Sigmoid colon (tissue), 7 donors: Measurements from ENCODE around the gene USP32. TPM values are rescaled to one million over a fixed set of nuclear protein-coding genes. Genes with fewer than 3 reads are reported as not detected.

Source experiments
- DNase-seq: peaks from one replicate; pipeline ENCODE4 v3.0.0-alpha.2; 2019
- H3K27ac ChIP-seq, 4 donors: fragments of 200-600 bp; sonication (generic); one replicate each; pipeline ENCODE4 v1.5.1; 2016 to 2019; ENCODE audit warnings: mild to moderate bottlenecking in 1 of 4
- H3K27me3 ChIP-seq, 3 donors: fragments of 200-600 bp; sonication (generic); one replicate each; pipeline ENCODE4 v1.5.1; 2019; ENCODE audit warnings: mild to moderate bottlenecking in 1 of 3
- H3K36me3 ChIP-seq, 4 donors: fragments of 200-600 bp; sonication (generic); one replicate each; pipeline ENCODE4 v1.5.1; 2016 to 2019
- H3K4me1 ChIP-seq, 4 donors: fragments of 200-600 bp; sonication (generic); one replicate each; pipeline ENCODE4 v1.5.1; 2017 to 2019
- H3K4me3 ChIP-seq, 4 donors: fragments of 200-600 bp; sonication (generic); one replicate each; pipeline ENCODE4 v1.5.1; 2017 to 2019; ENCODE audit warnings: mild to moderate bottlenecking in 2 of 4, moderate library complexity in 1 of 4
- H3K9me3 ChIP-seq, 4 donors: fragments of 200-600 bp in 3 of 4; sonication (generic) in 3 of 4; one replicate each; pipeline versions ENCODE4 v1.5.1 to v1.6.1; 2013 to 2019
- EP300 ChIP-seq, 4 donors: sonication (generic); formaldehyde crosslinking; IDR thresholded peaks; one replicate each; pipeline ENCODE4 v1.6.1; 2017; ENCODE audit warnings: antibody characterized with exemption in 4 of 4
- POLR2A ChIP-seq, 2 donors: fragments of 450-650 bp; IDR thresholded peaks; one replicate each; pipeline ENCODE4 v1.6.1; 2016; ENCODE audit warnings: antibody characterized with exemption in 2 of 2, mild to moderate bottlenecking in 2 of 2, moderate library complexity in 2 of 2
- POLR2AphosphoS5 ChIP-seq, 4 donors: sonication (generic); formaldehyde crosslinking; IDR thresholded peaks; one replicate each; pipeline ENCODE4 v1.6.1; 2017; ENCODE audit warnings: antibody characterized with exemption in 4 of 4
- WGBS, 2 donors: extraction: QIAGEN DNeasy Blood & Tissue Kit; methylation state at CpG; one replicate each; pipeline ENCODE4 v1.1.7; 2013; 5-methylcytosine and 5-hydroxymethylcytosine counted together
- intact Hi-C: fragments of 100-400 bp; cut with DNase I; formaldehyde crosslinking; loops from one replicate; pipeline ENCODE4 v1.15.1; 2023
- polyA plus RNA-seq, 3 donors: library from polyadenylated mRNA; stranded (reverse); fragments of 200-250 nt; gene quantifications; one replicate each; pipeline ENCODE4 v1.2.3, GENCODE V29; 2013
- total RNA-seq, 4 donors: library from RNA; depleted of rRNA; stranded (reverse); fragments of >200 nt; gene quantifications; one replicate each; pipeline ENCODE4 v1.1.0, GENCODE V29; 2016
- TF ChIP-seq, protein P1 (sequence below), 4 experiments: fragments of 450-650 bp in 3 of 4; fragments of 200-600 bp in 1 of 4; IDR thresholded peaks; one replicate each; pipeline ENCODE4 v1.5.1; 2016 to 2019; ENCODE audit warnings: antibody characterized with exemption in 4 of 4, mild to moderate bottlenecking in 3 of 4, moderate library complexity in 2 of 4
- donor health status: healthy with polysubstance abuse.
- donor health status: Bipolar disorder and iron deficiency.
- donor health status: healthy.

USP32 gene
- total and polyA plus RNA-seq, 7 donors = 10.6 to 50.9 (median 39.6) TPM

DNA sequence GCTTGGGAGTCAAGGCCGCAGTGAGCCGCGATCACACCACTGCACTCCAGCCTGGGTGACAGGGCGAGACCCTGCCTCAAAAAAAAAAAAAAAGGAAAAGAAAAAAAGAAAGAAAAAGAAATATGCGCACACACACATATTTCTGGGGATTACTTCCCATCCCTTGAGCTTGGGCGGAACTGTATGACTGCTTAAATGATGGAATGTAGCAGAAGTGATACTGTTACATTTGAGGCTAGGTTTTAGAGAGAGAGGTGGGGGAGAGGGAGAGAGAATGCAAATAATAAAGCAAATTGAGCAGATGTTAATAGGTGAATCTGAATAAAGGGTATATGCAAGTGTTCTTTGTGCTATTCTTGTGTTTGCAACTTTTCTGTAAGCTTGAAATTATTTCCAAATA, 12.0 kb upstream of the USP32 start:
- intact Hi-C loops = no loop called here
- Histone ChIP-seq H3K4me1 (no peaks in the 10 kb centered on the region), H3K27me3 (no peaks in the 10 kb centered on the region), H3K27ac (no peak overlapping the region), H3K36me3 (no peaks in the 10 kb centered on the region), H3K9me3 (no peaks in the 10 kb centered on the region), H3K4me3 (no peak overlapping the region)
- no peak for DNase-seq
- no peak for TF ChIP-seq EP300 (IDR thresholded peaks at IDR 0.05)
- no peak for TF ChIP-seq POLR2AphosphoS5 (IDR thresholded peaks at IDR 0.05)
- TF ChIP-seq POLR2A (IDR thresholded peaks at IDR 0.05) = no peak
- TF ChIP-seq, protein P1, sequence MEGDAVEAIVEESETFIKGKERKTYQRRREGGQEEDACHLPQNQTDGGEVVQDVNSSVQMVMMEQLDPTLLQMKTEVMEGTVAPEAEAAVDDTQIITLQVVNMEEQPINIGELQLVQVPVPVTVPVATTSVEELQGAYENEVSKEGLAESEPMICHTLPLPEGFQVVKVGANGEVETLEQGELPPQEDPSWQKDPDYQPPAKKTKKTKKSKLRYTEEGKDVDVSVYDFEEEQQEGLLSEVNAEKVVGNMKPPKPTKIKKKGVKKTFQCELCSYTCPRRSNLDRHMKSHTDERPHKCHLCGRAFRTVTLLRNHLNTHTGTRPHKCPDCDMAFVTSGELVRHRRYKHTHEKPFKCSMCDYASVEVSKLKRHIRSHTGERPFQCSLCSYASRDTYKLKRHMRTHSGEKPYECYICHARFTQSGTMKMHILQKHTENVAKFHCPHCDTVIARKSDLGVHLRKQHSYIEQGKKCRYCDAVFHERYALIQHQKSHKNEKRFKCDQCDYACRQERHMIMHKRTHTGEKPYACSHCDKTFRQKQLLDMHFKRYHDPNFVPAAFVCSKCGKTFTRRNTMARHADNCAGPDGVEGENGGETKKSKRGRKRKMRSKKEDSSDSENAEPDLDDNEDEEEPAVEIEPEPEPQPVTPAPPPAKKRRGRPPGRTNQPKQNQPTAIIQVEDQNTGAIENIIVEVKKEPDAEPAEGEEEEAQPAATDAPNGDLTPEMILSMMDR (IDR thresholded peaks at IDR 0.05) = no peak
- 87% methylated on average over 6 of the region's 6 CpGs for WGBS, 2 donors

DNA sequence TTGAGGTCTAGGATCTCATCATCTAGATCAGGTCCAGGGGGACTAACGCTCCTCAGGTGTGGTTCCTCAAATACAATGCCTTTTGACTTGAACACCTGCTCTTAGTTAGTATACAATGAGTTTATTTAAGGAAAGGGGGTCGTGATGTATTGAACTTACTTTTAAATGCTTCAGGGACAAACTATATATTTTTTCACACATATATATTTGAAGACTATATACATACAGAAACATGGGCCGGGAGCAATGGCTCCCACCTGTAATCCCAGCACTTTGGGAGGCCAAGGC, 11.5 kb upstream of the USP32 start:
- no peaks in the 10 kb centered on the region for H3K36me3 ChIP-seq
- WGBS, 2 donors = 78 to 80% methylated on average over 3 of the region's 3 CpGs
- DNase-seq = no peak
- H3K4me3 ChIP-seq = no peak overlapping the region
- no peak for TF ChIP-seq POLR2A (IDR thresholded peaks at IDR 0.05)
- TF ChIP-seq, protein P1 (IDR thresholded peaks at IDR 0.05) = no peak
- no peak for TF ChIP-seq EP300 (IDR thresholded peaks at IDR 0.05)
- TF ChIP-seq POLR2AphosphoS5 (IDR thresholded peaks at IDR 0.05) = no peak
- intact Hi-C loops = no loop called here
- H3K27ac ChIP-seq = no peak overlapping the region
- no peaks in the 10 kb centered on the region for H3K27me3 ChIP-seq
- H3K9me3 ChIP-seq = no peaks in the 10 kb centered on the region
- H3K4me1 ChIP-seq = no peaks in the 10 kb centered on the region

DNA sequence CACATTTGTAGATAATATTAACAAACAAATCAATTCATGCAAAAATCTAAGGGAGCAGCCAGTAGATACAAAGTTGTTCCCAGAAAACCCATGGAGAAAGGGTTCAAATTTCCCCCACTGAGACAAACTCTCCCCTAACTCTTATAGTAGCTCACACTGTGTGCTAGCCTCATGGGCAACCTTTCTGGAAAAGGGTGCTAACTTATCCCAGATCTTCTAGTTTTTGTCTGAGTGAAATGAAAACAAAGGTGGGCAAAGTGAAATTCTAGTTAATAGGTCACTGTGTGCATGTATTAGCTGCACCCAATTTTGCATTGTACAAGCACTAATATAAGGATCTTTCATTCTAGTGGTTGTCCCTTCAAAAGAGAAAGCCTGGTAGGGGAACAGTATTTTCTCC, 9.9 kb upstream of the USP32 start:
- H3K4me3 ChIP-seq = no peak overlapping the region
- TF ChIP-seq, protein P1 (IDR thresholded peaks at IDR 0.05) = no peak
- TF ChIP-seq POLR2A (IDR thresholded peaks at IDR 0.05) (no peak), POLR2AphosphoS5 (IDR thresholded peaks at IDR 0.05) (no peak), EP300 (IDR thresholded peaks at IDR 0.05) (no peak)
- H3K4me1 ChIP-seq = no peaks in the 10 kb centered on the region
- H3K9me3 ChIP-seq = no peaks in the 10 kb centered on the region
- H3K27ac ChIP-seq = no peak overlapping the region
- intact Hi-C loops = no loop called here
- no peaks in the 10 kb centered on the region for H3K36me3 ChIP-seq
- DNase-seq = no peak
- H3K27me3 ChIP-seq = no peaks in the 10 kb centered on the region

DNA sequence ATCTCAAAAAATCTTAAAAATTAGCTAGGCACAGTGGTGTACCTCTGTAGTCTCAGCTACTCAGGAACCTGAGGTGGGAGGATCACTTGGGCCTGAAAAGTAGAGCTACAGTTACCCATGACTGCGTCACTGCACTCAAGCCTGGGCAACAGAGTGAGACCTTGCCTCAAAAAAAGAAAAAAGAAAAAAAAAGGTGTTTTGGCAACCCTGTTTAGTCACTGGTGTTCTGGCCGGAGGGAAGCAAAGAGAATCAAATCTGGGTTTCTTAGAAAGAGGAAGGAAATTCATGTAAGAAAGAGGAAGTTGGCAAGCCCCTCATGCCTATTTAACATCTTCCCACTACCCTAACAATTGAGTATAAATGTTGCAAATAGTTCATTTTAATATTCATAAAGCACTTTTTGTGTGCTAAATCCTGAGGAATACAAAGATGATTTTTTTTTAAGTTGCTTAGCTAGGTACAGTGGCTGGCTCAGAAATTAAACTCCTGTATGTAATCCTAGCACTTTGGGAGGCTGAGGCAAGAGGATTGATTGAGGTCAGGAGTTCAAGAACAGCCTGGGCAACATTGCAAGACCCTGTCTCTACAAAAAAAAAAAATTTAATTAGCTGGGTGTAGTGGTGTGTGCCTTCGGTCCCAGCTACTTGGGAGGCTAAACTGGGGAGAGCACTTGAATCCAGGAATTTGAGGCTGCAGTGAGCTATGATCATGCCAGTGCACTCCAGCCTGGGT, 6.5 kb upstream of the USP32 start:
- H3K4me1 ChIP-seq = no peaks in the 10 kb centered on the region
- no peaks in the 10 kb centered on the region for H3K27me3 ChIP-seq
- no peak overlapping the region for H3K4me3 ChIP-seq
- 54 to 83% methylated on average over 3 of the region's 3 CpGs for WGBS, 2 donors
- no peak for TF ChIP-seq POLR2AphosphoS5 (IDR thresholded peaks at IDR 0.05)
- no peak for TF ChIP-seq POLR2A (IDR thresholded peaks at IDR 0.05)
- TF ChIP-seq EP300 (IDR thresholded peaks at IDR 0.05) = no peak
- TF ChIP-seq, protein P1 (IDR thresholded peaks at IDR 0.05) = no peak
- H3K9me3 ChIP-seq = no peaks in the 10 kb centered on the region
- intact Hi-C loops = loop anchor here (10.0 kb wide), 2 partner anchors 974 to 1884 kb away; partner anchors contain the start of gene MTMR4
- peak overlapping the region in 2 of 4 donors; percentile 32 to 37 for H3K27ac ChIP-seq
- H3K36me3 ChIP-seq = no peaks in the 10 kb centered on the region
- no peak for DNase-seq

DNA sequence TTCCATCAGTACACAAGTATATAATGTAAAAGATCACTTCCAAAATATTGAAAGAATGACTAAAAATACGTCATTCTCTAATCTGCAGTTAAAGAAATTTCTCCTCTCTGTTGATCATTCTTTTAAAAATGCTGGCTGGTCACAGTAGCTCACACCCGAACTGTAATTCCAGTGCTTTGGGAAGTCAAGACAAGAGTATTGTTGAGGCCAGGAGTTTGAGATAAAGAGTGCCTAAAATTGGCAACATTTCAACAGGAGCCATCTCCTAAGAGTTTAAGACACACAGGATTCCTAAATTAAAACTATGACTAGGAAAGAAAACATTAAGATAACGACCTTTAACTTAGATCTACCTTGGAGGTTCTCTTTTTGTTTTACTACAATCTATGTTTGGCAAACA, 4.5 kb upstream of the USP32 start:
- no peak overlapping the region for H3K4me3 ChIP-seq
- H3K36me3 ChIP-seq = no peaks in the 10 kb centered on the region
- TF ChIP-seq, protein P1 (IDR thresholded peaks at IDR 0.05) = no peak
- no peak for TF ChIP-seq POLR2A (IDR thresholded peaks at IDR 0.05)
- no peak for TF ChIP-seq EP300 (IDR thresholded peaks at IDR 0.05)
- TF ChIP-seq POLR2AphosphoS5 (IDR thresholded peaks at IDR 0.05) = no peak
- H3K4me1 ChIP-seq = peaks cover 0 to 7% (median 0%) of the 10 kb centered on the region in 4 donors
- H3K9me3 ChIP-seq = no peaks in the 10 kb centered on the region
- 55 to 79% methylated on average over 3 of the region's 3 CpGs for WGBS, 2 donors
- H3K27me3 ChIP-seq = no peaks in the 10 kb centered on the region
- no peak for DNase-seq
- H3K27ac ChIP-seq = no peak overlapping the region
- intact Hi-C loops = loop anchor here (10.0 kb wide), 2 partner anchors 972 to 1882 kb away; partner anchors contain the start of gene MTMR4
